Neuronal stem cell (in vitro differentiated cells): ENCODE results near the gene SAMD9.

ENCODE experiments used
- DNase-seq: peaks from one replicate; pipeline ENCODE4 v3.0.0-alpha.2; 2013; ENCODE audit warnings: low spot score
- H2AFZ ChIP-seq: one replicate; pipeline ENCODE4 v1.6.1; 2013; ENCODE audit warnings: mild to moderate bottlenecking, low read length, inconsistent platforms
- H2AK5ac ChIP-seq: 2 replicates; pipeline ENCODE4 v1.6.1; 2013; ENCODE audit warnings: low read depth, mild to moderate bottlenecking, inconsistent platforms, low read length, moderate library complexity, mixed read lengths
- H2BK120ac ChIP-seq: 2 replicates; pipeline ENCODE4 v1.6.1; 2013; ENCODE audit warnings: low read depth, mild to moderate bottlenecking, inconsistent platforms, low read length, moderate library complexity, mixed read lengths
- H2BK12ac ChIP-seq: one replicate; pipeline ENCODE4 v1.6.1; 2013; ENCODE audit warnings: low read length, inconsistent platforms
- H2BK15ac ChIP-seq: 2 replicates; pipeline ENCODE4 v1.6.1; 2013; ENCODE audit warnings: mild to moderate bottlenecking, low read length, inconsistent platforms, mixed read lengths
- H2BK5ac ChIP-seq: one replicate; pipeline ENCODE4 v1.6.1; 2013; ENCODE audit warnings: inconsistent platforms, mild to moderate bottlenecking, low read length, moderate library complexity
- H3K14ac ChIP-seq: one replicate; pipeline ENCODE4 v1.6.1; 2013; ENCODE audit warnings: low read length, inconsistent platforms
- H3K18ac ChIP-seq: 2 replicates; pipeline ENCODE4 v1.6.1; 2013; ENCODE audit warnings: low read length, inconsistent platforms
- H3K23ac ChIP-seq: 2 replicates; pipeline ENCODE4 v1.6.1; 2013; ENCODE audit warnings: low read depth, mild to moderate bottlenecking, mixed read lengths, low read length, inconsistent platforms; ENCODE audit not compliant: poor library complexity
- H3K27ac ChIP-seq: replicated peaks from 3 replicates; pipeline ENCODE4 v1.5.1; 2013; ENCODE audit warnings: low read length, inconsistent platforms
- H3K27me3 ChIP-seq, 3 experiments: 2 replicates each; pipeline ENCODE4 v1.6.1; 2013; ENCODE audit warnings: low read length in 3 of 3, mild to moderate bottlenecking in 2 of 3, inconsistent platforms in 1 of 3, low read depth in 1 of 3, mixed read lengths in 1 of 3, moderate library complexity in 1 of 3; ENCODE audit not compliant: control insufficient read depth in 3 of 3, insufficient read depth in 3 of 3
- H3K36me3 ChIP-seq, 2 donors: replicated peaks in 1 of 2; 2 replicates each; pipeline ENCODE4 v1.6.1; 2013; ENCODE audit warnings: low read length in 2 of 2; ENCODE audit not compliant: control insufficient read depth in 2 of 2, insufficient read depth in 2 of 2
- H3K4ac ChIP-seq: 2 replicates; pipeline ENCODE4 v1.6.1; 2013; ENCODE audit warnings: inconsistent platforms, mild to moderate bottlenecking, low read length, moderate library complexity
- H3K4me1 ChIP-seq, 2 donors: 1 replicate in 1 of 2; 2 replicates in 1 of 2; pipeline ENCODE4 v1.6.1; 2013; ENCODE audit warnings: low read length in 2 of 2, low read depth in 1 of 2; ENCODE audit not compliant: control insufficient read depth in 2 of 2, insufficient read depth in 1 of 2
- H3K4me2 ChIP-seq: one replicate; pipeline ENCODE4 v1.6.1; 2013; ENCODE audit warnings: mild to moderate bottlenecking, low read length, inconsistent platforms; ENCODE audit not compliant: insufficient read depth, poor library complexity, severe bottlenecking
- H3K4me3 ChIP-seq, 2 donors: 2 replicates each; pipeline ENCODE4 v1.5.1; 2013; ENCODE audit warnings: low read length in 2 of 2, mild to moderate bottlenecking in 2 of 2, inconsistent platforms in 1 of 2, moderate library complexity in 1 of 2
- H3K79me1 ChIP-seq: one replicate; pipeline ENCODE4 v1.6.1; 2013; ENCODE audit warnings: low read depth, mild to moderate bottlenecking, inconsistent platforms, low read length, moderate library complexity
- H3K9ac ChIP-seq: one replicate; pipeline ENCODE4 v1.6.1; 2013; ENCODE audit warnings: mild to moderate bottlenecking, low read depth, low read length, inconsistent platforms; ENCODE audit not compliant: poor library complexity
- H3K9me3 ChIP-seq, 2 donors: replicated peaks in 1 of 2; 2 replicates each; pipeline versions ENCODE3 to v1.6.1; 2013; ENCODE audit warnings: low read length in 2 of 2, mild to moderate bottlenecking in 2 of 2, inconsistent platforms in 1 of 2, low read depth in 1 of 2, mixed read lengths in 1 of 2, moderate library complexity in 1 of 2; ENCODE audit not compliant: control insufficient read depth in 2 of 2, insufficient read depth in 1 of 2
- H4K8ac ChIP-seq: one replicate; pipeline ENCODE4 v1.6.1; 2013; ENCODE audit warnings: low read depth, mild to moderate bottlenecking, inconsistent platforms, low read length, moderate library complexity
- H4K91ac ChIP-seq: one replicate; pipeline ENCODE4 v1.6.1; 2013; ENCODE audit warnings: low read length, low read depth, mild to moderate bottlenecking, inconsistent platforms; ENCODE audit not compliant: poor library complexity
- WGBS, 2 donors: extraction: QIAGEN DNeasy Blood & Tissue Kit; methylation state at CpG; one replicate each; pipeline ENCODE4 v1.1.7; 2013; ENCODE audit warnings: missing lambda C conversion rate in 2 of 2, mixed read lengths in 1 of 2; ENCODE audit not compliant: insufficient read length in 2 of 2, insufficient replicate concordance in 1 of 2; ENCODE audit errors: extremely low coverage in 2 of 2; 5-methylcytosine and 5-hydroxymethylcytosine counted together

Gene SAMD9

DNA sequence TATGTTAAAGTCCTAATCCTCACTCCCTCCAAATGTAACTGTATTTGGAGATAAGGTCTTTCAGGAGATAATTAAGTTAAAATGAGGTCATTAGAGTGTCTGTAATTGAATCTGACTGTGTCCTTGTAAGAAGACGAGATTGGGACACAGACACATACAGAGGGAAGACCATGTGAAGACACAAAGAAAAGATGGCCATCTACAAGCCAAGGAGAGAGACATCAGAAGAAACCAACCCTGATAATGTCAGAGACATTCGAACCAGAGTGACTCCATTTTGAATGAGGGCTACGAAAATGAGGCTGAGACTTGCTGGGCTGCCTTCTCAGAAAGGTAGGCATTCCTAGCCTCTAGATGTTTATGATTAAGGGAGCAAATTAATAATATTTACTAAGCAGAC, 30.9 kb upstream of the SAMD9 start:
- H3K4me1 ChIP-seq = peaks cover 0 to 6% of the 10 kb centered on the region in 2 donors

DNA sequence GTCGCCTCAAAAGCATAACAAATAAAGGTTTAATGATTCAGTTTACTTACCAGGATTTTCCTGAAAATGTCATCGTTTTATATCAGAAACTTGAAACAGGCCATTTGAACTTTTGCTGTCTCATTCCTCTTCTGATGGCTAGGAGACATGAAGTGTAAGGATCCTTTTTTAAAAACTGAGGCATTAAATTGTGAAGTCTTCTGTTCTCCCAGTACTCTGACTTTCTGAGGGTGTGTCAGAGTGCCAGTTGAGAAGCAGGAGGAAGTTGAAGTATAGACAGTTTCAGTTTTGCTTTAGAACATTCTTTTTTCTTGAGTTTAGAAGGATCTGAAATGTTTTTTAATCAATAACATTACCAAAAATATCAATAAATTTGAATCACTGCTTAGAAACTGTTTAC, 30.4 kb upstream of the SAMD9 start, which contains the start of gene SAMD9L:
Gene SAMD9L (minus strand): TSS at position 242 of the 400 bp plus-strand sequence. CDS start 12,414 bp downstream, outside the sequence.
- Histone ChIP-seq H2AFZ (peak within 1 kb of the TSS; percentile 30), H3K18ac (no peak within 1 kb of the TSS), H3K4me1 (peaks cover 0 to 6% of the 10 kb centered on the region in 2 donors), H2BK12ac (no peak within 1 kb of the TSS), H3K4me3 (no peak within 1 kb of the TSS), H3K4me2 (no peak within 1 kb of the TSS), H2BK120ac (no peak within 1 kb of the TSS), H3K36me3 (no peaks in the 10 kb centered on the region), H2BK15ac (no peak within 1 kb of the TSS), H3K9me3 (no peaks in the 10 kb centered on the region), H2BK5ac (no peak within 1 kb of the TSS), H3K23ac (no peak within 1 kb of the TSS), H3K27ac (no peak within 1 kb of the TSS), H3K79me1 (no peaks in the 10 kb centered on the region), H3K9ac (no peak within 1 kb of the TSS), H4K91ac (no peak within 1 kb of the TSS), H4K8ac (no peak within 1 kb of the TSS), H2AK5ac (no peak within 1 kb of the TSS), H3K4ac (no peak within 1 kb of the TSS), H3K27me3 (peaks cover 0 to 4% (median 0%) of the 10 kb centered on the region in 3 experiments), H3K14ac (no peak within 1 kb of the TSS)
- no peak for DNase-seq
- no CpG with 5 or more reads among the region's 2 CpGs for WGBS, 2 donors

More for the DNA sequence above, 30.9 kb upstream of the SAMD9 start:
- Histone ChIP-seq H3K9me3 (no peaks in the 10 kb centered on the region), H2BK15ac (no peak overlapping the region), H3K36me3 (no peaks in the 10 kb centered on the region), H3K27ac (no peak overlapping the region), H4K8ac (no peak overlapping the region), H3K4ac (no peak overlapping the region), H3K79me1 (no peaks in the 10 kb centered on the region), H3K18ac (no peak overlapping the region), H2BK12ac (no peak overlapping the region), H2AFZ (no peak overlapping the region), H4K91ac (no peak overlapping the region), H3K4me3 (no peak overlapping the region), H2BK120ac (no peak overlapping the region), H3K9ac (no peak overlapping the region), H3K4me2 (no peak overlapping the region), H3K23ac (no peak overlapping the region), H3K14ac (no peak overlapping the region), H2AK5ac (no peak overlapping the region), H3K27me3 (peaks cover 0 to 10% (median 0%) of the 10 kb centered on the region in 3 experiments), H2BK5ac (no peak overlapping the region)
- no peak for DNase-seq
- no CpG with 5 or more reads among the region's 3 CpGs for WGBS, 2 donors

DNA sequence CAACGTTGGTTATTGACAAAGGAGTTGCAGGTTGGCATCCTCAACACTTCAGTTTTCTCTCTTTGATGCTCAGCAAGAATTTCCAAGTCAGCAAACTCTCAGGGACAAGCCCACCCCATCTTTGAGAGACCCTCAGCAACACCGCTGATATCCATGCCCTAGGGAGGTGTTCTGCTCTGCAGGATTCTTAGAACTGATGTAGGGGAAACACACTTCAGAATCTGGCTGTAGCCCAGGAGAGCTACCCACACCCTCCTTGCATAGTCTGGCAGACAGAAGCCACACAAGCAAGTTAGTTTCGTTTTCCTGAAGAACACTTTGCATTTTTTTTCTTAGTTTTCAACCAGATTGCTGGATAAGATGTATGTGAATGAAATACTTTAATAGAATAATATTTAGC, 29.6 kb upstream of the SAMD9 start:
- H3K4me2 ChIP-seq = no peak overlapping the region
- no peak overlapping the region for H3K9ac ChIP-seq
- H2BK15ac ChIP-seq = no peak overlapping the region
- WGBS, 2 donors = no CpG with 5 or more reads among the region's 3 CpGs
- H3K4ac ChIP-seq = no peak overlapping the region
- peaks cover 0 to 6% of the 10 kb centered on the region in 2 donors for H3K4me1 ChIP-seq
- no peak overlapping the region for H3K4me3 ChIP-seq
- H2BK120ac ChIP-seq = no peak overlapping the region
- H3K14ac ChIP-seq = no peak overlapping the region
- no peak overlapping the region for H4K91ac ChIP-seq
- no peak overlapping the region for H3K23ac ChIP-seq
- peaks cover 0 to 3% (median 0%) of the 10 kb centered on the region in 3 experiments for H3K27me3 ChIP-seq
- H2AFZ ChIP-seq = peak overlapping the region; percentile 1
- H3K9me3 ChIP-seq = no peaks in the 10 kb centered on the region
- no peaks in the 10 kb centered on the region for H3K79me1 ChIP-seq
- no peak overlapping the region for H3K18ac ChIP-seq
- no peak for DNase-seq
- no peak overlapping the region for H2BK12ac ChIP-seq
- no peak overlapping the region for H4K8ac ChIP-seq
- no peak overlapping the region for H3K27ac ChIP-seq
- no peaks in the 10 kb centered on the region for H3K36me3 ChIP-seq
- no peak overlapping the region for H2BK5ac ChIP-seq
- no peak overlapping the region for H2AK5ac ChIP-seq

DNA sequence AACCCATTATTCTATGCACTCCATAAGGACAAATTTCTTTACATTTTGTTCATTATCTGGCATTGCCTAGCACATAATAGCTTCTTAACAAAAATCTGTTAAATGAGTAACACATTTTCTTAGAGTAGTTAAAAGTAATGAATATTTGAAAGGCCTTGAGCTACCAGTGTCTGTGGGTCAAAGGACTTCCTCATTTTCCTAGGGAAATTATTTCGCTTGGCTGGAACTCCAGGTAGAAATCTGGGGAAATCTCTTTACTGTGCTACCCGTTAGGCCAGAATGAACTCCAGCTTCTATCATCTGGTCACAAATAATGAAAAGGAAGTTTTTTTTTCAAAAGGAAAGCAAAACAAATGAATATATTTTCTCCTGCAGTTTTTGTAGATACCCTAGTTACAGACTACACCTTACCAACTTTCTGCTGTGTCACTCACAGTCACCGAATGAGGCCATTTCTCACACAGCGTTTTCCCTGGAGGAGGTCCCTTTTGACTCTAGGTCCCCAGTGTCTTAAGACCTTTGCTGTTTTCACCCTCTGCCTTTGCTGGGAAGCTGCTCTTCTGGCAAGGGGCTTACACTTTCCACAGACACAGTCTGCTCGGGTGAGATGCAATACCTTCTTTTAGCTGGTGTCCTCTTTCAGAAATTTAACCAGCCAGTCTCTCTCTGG, 28.8 kb upstream of the SAMD9 start:
- Histone ChIP-seq H2AK5ac (no peak overlapping the region), H2BK5ac (no peak overlapping the region), H2BK120ac (no peak overlapping the region), H3K27ac (no peak overlapping the region), H2AFZ (no peak overlapping the region), H4K91ac (no peak overlapping the region), H3K27me3 (peaks cover 0 to 3% (median 0%) of the 10 kb centered on the region in 3 experiments), H3K18ac (no peak overlapping the region), H3K4me1 (peaks cover 0 to 6% of the 10 kb centered on the region in 2 donors), H2BK15ac (no peak overlapping the region), H3K36me3 (no peaks in the 10 kb centered on the region), H3K23ac (no peak overlapping the region), H3K4ac (no peak overlapping the region), H3K4me3 (no peak overlapping the region), H3K9me3 (no peaks in the 10 kb centered on the region), H4K8ac (no peak overlapping the region), H3K79me1 (no peaks in the 10 kb centered on the region), H3K9ac (no peak overlapping the region), H3K14ac (no peak overlapping the region), H3K4me2 (no peak overlapping the region), H2BK12ac (no peak overlapping the region)
- no peak for DNase-seq
- no CpG with 5 or more reads among the region's 5 CpGs for WGBS, 2 donors
